ENCODE data around the gene GLB1L2. TPM values are rescaled to one million over a fixed set of nuclear protein-coding genes. Genes with fewer than 3 reads are reported as not detected.

Gene GLB1L2
- polyA plus RNA-seq, 3 donors, result 19.7 to 28.7 (median 24.5) TPM

DNA sequence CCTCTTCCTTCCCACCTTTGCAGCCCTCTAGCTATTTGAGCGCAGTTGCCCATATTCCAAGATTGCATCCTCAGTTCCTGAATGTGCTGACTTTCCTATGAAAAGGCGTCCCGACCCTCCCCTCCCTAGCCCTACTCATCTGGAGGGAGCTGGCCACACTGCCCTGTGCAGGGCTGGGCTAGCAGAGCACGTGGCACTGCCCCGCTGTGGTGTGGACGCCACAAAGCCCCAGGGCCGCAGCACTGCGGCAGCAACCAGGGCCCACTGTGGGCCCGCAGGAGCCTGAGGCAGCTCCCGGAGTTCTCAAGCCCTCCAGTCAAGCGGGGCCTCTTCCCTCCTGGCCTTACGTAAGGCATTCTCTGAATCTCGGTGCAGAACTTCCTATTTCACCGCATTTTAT lies 52.6 kb downstream of the GLB1L2 start:
- DNase-seq, result no peak

DNA sequence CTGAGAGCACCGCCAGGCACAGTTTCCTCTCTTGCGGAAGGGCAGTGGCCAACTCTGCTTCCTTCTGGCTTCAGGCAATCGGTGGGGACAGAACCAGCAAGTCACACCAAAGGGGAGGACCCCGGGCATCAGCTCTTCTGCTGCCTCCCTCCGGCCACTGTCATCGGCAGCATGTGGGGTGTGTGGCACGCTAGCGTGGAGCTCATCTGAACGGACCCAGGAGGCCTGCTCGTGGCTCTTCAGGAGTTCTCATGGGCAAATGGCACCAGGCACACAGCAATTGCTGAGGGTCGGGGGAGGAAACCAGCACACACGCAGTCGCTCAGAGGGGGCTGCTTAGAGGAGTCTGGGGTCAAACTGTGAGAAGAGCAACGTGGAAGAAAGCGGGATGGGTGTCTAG lies 53.4 kb downstream of the GLB1L2 start:
- no peak for DNase-seq

DNA sequence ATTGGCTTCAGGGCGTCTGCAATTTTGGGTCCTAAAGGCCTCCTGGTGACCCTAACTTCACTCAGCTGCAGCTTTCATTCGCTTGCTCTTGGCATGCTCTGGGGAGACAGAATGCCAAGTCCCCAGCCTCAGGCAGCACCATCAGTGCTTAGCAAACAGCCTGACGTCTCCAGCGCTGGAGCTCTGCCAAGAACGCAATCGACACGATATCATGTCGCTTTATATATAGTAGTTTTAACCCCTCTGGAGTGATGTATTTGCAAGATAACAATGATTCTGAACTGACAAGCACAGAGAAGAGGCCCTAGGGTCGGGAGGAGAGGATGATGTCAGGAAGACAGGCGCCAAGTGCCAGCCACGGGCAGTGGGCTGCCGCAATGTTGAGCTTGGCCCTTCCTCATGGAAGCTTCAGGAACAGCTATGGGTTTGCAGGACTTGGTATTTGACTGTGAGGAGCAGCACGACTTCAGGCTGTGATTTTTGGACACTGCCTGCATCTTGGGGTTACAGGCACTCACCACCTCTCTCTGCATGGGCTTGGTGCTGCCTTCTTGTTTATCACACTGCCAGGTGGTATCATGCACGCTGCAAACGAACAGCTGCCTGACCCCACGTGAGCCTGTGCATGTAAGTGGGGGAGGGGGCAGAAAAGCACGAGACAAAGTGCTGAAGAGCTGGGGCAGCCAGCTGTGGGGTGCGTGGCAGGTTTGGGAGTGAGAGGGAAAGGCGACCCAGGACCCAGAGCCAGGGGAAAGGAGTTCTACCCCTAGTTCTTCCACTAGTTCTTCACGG lies 54.2 kb downstream of the GLB1L2 start:
- no peak for DNase-seq

DNA sequence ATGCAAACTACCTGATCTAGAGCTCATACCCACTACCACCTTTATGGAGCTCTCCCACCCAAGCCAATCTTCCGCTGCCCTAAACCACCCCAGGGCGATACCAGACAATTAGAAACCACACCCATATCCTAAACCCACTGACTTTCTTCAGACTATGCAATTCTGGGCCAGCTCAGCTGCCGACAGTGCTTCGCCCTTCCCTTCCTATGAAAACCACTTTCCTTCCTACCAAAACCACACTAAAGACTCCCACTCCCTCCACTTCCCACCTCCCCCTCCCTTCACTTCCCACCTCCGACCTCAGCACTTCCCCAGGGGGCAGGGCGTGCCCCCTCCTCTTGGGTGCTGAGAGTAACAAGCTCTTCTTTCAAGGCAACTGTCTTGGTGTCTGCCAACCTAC lies 55.2 kb downstream of the GLB1L2 start:
- DNase-seq, result no peak

DNA sequence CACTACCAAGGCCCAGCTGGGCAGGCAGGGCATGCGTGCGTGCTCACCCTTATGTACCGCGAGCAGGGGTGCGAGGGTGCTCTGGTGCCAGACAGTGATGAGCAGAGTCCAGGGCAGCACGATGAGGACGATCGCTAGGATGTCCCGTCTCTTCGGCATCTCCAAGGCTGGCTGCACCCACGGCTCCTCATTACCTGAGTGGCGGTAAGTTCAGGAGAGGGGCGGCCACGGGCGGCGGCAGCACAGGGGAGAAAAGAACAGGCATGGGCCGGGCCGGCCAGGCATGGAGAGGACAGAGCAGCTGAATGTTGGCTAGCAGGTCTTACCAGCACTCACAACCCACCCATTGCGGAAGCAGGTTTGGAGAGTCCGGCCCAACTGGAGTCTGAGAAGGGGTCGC lies 55.7 kb downstream of the GLB1L2 start:
- no peak for DNase-seq

DNA sequence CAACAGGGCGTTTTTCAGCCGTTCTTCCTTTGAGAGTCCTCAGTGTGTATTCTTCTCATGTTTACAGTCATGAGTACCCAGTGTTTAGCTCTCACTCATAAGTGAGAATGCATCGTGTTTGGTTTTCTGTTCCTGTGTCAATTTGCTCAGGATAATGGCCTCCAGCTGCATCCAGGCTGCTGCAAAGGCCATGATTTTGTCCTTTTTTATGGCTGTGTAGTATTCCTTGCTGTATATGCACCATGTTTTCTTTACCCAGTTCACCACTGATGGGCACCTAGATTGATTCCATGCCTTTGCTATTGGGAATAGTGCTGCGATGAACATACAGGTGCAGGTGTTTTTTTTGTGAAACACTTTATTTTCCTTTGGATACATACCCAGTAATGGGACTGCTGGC lies 56.8 kb downstream of the GLB1L2 start:
- DNase-seq, result no peak

DNA sequence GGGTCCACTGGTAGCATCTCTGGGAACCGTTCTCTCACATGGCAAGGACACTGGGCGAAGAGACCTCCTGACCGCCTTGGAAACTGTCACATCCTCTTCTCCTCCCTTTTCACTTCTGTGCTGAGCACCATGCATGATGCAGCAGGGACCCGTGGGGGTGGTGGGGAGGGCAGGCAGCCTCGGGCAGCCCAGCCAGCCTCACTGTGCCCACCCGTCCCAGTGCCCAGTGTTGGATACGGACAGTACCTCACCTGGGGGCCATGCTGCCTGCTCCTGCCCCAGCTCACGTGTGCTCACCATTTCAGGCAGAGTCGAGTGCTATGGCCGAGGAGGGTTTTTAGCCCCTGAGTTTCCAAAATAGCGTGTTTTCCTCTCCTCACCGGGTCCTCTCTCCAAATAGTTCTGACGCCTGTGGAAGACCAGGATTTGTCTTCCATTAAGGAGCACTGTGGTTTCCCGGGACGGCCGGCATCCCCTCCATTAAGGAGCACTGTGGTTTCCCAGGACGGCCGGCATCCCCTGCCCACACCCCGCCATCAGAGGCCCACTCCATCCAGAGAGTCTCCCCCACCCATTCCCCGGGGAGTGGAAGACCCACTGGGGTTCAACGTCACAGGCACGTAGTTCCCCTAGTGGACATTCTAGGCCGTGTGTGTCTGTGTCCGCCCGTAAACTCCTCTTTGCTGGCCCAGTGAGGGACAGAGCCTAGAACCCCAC lies 57.8 kb downstream of the GLB1L2 start:
- no peak for DNase-seq

DNA sequence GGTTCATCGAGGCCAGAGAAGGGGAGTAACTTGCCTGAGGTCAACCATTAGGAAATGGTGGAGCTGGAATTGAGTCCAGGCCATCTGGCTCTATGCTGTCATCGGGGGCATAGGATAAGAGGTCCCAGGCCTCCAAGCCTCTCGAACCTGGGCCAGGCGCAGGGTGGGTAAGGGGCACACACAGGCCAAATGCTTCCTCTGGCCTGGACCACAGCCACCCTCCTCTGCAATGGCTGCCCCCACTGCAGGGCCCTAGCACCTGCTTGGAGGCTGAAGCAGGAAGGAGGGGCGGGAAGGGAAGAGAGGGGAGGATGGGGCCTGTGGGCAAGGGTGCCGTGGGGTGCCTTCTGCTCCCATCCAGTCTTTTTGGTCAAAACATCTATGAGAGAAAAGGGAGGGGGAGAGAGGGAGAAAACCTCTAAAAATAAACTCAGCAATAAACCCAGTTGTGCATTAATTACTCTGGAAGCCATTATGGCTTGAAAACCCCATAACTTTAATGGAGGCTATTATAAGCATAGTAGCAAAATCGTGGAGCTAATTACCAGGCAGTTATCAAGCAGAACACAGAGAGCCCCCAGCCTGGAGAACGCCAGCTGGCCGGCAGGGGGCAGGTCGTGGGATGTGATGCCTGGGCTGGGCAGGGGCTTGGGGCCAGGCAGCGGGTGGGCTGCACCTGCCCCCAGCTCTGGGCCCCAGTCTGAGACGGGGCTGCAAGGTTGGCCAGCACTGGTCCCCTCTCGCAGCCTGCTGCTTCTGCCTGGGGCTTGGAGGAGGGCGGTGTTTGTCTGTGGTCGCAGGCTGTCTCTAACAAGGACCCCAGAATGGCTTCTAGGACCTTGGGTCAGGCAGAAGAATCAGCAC lies 59.1 kb downstream of the GLB1L2 start:
- DNase-seq, result no peak

DNA sequence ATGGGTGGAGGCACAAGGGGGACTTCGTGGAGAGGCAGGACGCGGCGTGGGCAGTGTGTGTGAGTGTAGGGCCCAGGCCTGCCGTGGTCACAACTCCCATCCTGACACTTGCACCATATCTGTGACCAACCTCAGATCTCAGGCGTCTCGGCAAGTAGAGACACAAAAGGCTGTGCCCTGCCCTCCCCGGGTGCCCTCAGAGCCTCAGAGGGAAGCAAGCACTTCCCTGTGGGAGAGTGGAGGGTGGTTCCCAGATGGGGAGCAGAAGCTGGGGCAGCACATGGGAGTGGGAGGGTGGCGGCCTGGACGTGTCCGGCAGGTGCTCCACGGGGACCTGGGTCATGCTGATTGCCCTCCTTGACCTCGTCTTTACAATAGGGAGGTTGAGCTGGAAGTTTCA lies 59.9 kb downstream of the GLB1L2 start:
- DNase-seq, result no peak

DNA sequence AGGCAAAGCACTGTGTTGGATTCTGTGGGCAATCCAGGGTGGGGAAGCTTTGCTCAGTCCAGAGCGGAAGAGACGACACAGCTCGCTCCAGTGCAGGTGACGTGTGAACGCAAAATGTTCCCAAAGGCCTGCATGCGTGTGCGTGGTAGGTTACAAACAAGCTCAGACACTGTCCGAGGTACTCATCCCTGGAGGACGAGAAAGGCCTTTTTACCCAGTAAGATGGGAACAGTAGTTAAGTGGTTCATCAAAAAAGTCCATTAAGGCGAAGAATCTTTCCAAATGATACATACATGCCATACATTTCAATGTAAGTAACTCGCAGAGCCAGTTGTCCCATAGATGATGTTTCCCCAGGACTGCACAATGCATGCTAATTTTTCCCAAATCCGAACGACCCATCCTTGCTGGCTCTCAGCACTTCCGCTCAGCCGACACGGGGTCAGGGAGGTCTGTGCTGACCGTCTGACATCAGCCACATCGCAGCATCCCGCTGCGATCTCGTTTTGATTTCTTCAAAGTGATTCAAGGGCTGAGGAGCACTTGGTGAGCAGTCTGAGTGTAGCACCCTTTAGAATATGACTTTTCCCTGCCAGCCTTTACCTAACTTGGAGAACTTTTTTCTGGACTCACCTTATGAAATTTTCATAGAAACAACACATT lies 61.3 kb downstream of the GLB1L2 start:
- no peak for DNase-seq

DNA sequence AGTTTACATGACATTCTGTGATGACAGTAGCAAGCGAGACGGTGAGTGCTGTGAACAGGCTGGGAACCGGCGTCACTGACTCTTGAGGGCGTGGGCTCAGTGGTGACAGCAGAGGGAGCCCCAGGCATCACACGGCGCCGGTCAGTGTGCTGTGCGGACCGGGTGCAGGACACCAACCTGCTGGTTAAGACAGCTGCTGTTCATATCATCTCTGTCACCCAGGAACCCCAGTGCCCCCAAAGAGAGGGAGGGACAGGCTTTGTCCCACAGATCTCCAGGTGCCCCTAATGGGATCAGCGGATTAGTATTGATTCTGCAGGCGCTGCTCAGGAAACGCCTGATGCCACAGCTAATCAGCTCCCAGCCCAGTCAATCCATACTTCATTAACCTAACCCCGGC lies 61.9 kb downstream of the GLB1L2 start:
- DNase-seq, result no peak

DNA sequence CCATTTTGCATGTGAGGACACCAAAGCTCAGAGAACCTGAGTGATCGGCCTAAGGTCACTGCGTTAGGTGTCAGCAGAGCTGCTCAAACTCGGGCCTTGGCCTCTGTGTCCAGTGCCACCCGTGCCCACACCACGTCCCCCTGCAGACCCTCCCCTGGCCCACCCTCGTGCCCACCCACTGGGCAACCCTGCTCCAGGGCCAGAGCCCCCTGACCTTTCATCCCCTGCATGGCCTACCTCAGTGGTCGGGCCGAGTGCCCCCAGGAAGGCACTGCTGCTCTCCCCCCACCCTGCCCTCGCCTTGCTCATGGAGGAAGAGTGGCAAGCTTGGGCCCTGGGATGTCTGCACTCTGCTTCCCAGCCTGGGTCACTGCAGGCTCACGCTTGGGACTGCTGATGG lies 62.5 kb downstream of the GLB1L2 start:
- DNase-seq, result no peak

DNA sequence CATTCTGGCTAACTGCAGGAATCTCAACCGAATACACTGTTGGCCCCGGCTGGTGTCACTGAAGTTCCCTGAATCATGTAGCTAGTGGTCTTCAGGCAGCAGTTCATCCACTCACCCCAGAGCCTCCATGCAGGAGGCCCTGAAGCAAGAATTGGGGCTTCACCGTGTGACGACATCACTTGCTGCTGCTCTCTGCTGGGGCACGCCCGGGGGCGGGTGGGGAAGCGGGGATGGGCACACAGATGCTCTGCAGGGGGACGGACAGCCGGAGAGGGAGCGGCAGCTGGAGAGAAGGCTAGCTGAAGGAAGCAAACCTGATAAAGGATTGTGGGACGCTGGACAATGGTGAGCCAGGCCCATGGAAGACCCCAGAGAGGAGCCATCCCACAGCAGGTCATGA lies 63.2 kb downstream of the GLB1L2 start:
- no peak for DNase-seq

DNA sequence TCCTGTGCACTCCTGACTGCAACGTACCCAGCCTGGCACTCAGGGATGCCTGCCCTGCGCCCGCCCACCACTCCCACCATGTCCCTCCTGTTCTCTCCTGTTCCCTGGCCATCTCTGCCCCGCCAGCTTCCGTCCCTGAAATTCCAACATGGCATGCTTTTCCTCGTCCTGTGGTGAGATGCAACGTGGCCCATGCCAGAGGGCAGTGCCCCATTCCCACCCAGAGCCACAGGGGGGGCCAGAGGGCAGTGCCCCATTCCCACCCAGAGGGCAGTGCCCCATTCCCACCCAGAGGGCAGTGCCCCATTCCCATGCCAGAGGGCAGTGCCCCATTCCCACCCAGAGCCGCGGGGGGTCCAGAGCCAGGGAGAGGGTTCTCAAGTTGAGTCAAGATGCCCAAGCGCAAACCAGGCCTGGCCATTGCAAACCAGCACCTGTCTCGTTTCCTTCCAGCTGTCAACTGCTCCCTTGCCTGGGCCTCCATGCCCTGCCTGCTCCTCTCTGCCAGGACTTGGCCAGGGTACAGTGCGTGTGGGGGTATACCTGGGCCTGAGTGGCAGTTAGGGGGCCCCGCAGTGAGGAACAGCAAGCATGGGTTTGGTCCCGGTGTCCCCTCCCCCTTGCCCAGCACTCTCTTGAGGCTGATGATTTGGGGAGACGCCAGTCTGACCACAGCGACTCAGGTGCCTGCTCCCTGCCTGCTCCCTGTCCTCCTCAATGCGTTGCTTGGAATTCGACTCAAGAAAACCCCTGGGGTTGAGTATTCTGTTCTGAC lies 65.7 kb downstream of the GLB1L2 start:
- no peak for DNase-seq

DNA sequence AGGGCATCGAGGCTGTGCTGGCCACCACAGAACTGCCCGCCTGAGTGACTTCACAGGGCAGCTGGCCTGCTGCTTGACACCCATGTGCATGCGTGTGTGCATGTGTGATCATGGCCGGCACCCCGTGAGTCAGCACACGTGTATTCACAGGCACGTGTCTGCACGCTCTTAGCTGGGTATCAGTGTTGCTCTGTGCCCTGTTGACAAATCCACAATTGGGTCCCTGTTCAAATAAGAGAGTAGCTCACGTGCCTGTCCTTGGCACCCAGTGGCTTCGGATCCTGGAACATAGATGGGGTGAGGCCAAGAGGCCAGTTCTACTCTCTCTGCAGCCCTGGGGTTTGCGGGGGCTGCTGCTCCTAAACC lies 66.3 kb downstream of the GLB1L2 start:
- no peak for DNase-seq

DNA sequence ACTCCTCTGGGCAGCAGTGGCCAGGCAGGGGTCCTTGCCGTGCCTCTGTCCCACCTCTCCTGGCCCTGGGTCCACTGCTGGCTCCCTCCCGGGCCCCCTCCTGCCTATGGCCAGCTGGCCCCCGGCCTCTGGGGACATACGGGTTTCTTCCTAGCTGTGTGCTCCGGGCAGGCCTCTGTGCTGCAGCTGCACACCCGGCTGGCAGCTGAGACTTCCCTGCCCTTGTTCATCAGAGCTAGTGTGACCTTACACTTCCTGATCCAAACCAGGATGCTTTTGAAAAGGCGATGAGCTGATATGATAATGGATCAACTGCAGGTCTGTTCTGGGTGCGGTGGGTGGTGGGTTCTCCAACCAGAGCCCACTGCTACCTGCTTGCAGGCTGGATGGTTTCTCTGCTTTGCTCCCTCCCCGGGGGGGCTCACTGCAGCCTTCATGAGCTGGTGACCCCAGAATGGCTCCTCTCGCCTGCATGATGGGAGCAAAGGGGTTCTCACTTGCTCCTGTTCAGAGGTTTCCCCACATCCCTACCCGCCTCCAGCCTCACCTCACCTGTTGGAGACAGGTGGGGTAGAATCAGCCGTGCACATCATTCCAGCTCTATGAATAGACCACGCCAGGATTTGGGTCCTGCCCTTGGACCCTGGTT lies 67.0 kb downstream of the GLB1L2 start:
- no peak for DNase-seq

DNA sequence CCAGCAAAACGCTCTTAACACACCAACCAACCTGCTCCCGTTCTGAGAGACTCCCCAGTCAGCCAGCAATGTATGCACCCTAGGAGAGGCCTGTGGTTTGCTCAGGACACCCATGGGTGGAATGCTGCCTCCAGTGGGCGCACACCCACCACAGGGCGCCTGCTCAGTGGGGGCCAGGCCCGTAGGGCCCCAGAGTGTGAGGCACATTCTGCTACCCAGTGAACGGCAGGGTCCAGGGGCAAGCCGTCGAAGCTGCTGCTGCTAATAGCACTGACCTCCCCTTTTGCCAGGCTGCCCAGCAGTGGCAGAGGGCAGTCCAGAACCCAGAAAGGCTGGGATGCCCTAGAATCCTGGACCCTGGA lies 67.5 kb downstream of the GLB1L2 start:
- no peak for DNase-seq

DNA sequence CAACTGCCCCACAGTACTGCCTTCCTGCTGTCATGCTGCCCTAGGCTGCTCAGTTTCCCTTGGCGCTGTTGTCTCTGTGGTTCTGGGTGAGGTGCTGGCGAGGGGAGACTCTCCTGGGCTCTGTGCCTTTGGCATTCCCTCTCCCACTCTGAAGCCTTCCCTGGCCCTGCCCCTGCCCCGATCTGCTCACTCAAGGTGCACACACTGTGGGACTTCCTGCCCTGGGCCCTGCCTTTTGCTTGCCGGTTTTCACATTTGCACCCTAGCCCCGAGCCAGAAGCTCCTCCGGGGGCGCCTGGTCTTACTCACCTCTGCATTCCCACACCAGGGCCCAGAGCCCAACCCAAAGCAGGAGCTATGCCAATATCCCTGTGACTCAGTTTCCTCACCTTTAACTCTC lies 68.2 kb downstream of the GLB1L2 start:
- DNase-seq, result no peak

DNA sequence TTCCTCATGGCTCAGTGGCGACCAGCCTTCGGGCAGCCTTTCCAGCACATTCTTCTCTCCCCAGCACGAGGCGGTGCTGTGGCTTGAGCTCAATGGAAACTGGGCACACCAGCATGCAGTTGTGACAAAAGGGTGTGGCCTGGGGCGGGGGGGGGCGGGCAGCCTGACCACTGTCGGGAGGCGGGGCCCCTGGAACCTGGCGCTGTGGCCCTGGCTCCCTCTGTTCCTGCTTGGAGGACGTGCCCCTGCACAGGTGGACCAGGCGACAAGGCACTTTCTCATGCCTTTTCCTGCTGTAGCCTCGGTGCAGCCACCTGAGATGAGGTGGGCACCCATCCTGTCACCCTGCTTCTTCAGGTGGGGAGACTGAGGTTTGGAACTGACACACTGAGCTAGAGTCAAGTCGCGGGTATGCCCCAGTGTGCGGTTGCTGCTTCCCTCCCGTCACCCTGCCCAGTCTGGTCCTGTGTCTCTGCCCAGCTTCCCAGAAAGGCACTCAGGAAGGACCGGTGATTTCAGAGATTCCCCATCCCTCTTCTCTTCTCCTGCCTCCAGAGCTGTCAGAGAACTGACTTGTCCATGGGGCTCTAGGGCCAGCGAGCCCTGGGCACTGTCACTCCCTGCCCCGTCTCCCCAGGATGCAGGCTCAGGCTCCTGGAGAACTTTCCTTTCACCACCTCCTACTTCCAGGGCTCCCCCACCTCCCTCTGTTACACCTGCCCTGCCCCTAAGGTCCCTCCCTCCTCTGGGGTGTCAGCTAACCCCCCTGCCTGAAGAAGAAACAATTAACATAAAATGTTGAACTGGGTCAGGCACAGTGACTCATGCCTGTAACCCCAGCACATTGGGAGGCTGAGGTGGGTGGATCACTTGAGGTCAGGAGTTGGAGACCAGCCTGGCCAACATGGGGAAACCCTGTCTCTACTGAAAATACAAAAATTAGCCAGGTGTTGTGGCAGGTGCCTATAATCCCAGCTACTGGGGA lies 70.3 kb downstream of the GLB1L2 start:
- no peak for DNase-seq

DNA sequence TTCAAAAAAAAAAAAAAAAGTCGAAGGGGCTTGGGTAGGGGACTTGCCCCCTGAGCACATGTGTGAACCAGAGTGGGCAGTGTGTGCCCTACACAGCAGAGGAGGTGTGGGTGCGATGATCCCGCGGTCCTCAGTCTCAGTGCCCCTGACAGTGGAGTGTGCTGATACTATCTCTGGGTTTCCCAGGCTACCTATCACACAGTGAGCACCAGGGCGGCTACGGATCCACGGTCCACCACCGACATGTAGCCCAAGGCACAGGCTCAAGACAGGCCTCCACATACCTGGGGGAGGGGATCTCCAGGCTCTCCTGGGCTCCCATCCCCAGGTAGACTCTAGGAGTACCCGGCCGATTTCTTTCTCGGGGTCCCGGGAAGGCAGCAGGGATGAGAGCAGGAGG lies 71.1 kb downstream of the GLB1L2 start:
- DNase-seq, result no peak

Measured in renal pelvis (tissue), 4 donors.